Measurements from ENCODE around the gene ADAMTSL4. TPM values are rescaled to one million over a fixed set of nuclear protein-coding genes. Genes with fewer than 3 reads are reported as not detected.

ADAMTSL4 gene
- polyA plus RNA-seq, 3 donors: 12.8 to 17.9 (median 16.9) TPM

DNA sequence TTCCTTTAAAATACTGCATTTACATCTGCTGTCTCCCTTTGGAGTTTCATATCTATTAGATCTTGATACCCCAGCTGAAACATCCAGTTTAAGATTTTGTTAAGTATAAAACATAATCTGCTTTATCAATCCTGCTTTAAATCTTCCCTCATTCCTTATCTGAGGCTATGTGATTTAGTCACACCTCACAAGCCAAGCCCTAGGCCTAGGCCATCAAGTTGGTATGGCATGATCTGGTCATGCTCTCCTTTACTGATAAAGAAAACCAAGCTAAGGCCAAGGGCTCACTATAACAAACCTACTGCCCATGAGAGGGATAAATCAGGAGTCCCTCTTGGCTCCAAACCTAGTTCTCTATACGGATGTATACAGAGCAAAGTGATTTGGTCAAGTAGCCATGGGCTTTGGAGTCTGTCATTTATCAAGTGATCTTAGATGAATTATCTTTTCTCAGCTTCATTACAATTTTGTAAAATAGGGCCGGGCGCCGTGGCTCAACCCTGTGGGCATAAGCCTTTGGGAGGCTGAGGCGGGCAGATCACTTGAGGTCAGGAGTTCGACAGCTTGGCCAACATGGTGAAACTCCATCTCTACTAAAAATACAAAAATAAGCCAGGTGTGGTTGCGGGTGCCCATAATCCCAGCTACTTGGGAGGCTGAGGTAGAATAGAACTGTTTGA, 57.4 kb downstream of the ADAMTSL4 start:
- no peak for DNase-seq (ENCODE audit: extremely low read depth in 1 of 11, low read depth in 9 of 11, low spot score in 4 of 11)

DNA sequence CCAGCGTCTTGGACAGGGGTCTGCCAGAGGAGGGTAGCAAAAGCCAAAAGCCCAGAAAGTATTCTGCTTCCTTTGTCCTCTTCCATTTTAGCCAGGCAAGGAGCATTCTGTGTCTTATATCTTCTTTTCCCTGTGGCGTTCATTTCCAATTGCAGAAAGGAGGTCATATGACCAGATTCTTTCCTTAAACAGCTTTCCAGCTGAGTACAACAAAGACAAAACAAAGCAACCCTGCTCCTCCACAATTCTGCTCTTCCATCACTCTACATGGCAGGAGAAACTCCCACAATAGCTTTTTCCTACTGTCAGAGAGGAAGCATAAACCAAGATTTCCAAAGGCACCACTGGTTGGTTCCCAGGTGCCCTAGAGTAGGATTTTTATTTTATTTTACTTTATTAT, 60.5 kb downstream of the ADAMTSL4 start:
- no peak for DNase-seq (ENCODE audit: extremely low read depth in 1 of 11, low read depth in 9 of 11, low spot score in 4 of 11)

Other genes with a start within 250 kb of the ADAMTSL4 start
- gene PRPF3, start 227.9 kb upstream of the ADAMTSL4 start, polyA plus RNA-seq (ENCODE audit: insufficient read length in 3 of 3): 100 to 1,000 TPM in 1 of 3 donors, 10 to 100 TPM in 2; 65.4 to 120 (median 73.3) TPM
- 10 to 100 TPM; 50.0 to 53.6 (median 52.5) TPM for gene RPRD2, start 185.3 kb upstream of the ADAMTSL4 start, polyA plus RNA-seq (ENCODE audit: insufficient read length in 3 of 3)
- 10 to 100 TPM; 22.5 to 29.4 (median 23.1) TPM for gene TARS2, start 62.0 kb upstream of the ADAMTSL4 start, polyA plus RNA-seq (ENCODE audit: insufficient read length in 3 of 3)
- gene ECM1, start 41.3 kb upstream of the ADAMTSL4 start, polyA plus RNA-seq (ENCODE audit: insufficient read length in 3 of 3): 10 to 100 TPM; 10.2 to 14.4 (median 13.1) TPM
- under 1 TPM; 0.37 to 0.82 (median 0.81) TPM for gene FALEC, start 33.7 kb upstream of the ADAMTSL4 start, polyA plus RNA-seq (ENCODE audit: insufficient read length in 3 of 3)
- 100 to 1,000 TPM; 165 to 212 (median 189) TPM for gene MCL1, start 30.2 kb downstream of the ADAMTSL4 start, polyA plus RNA-seq (ENCODE audit: insufficient read length in 3 of 3)
- 100 to 1,000 TPM; 212 to 237 (median 227) TPM for gene ENSA, start 80.2 kb downstream of the ADAMTSL4 start, polyA plus RNA-seq (ENCODE audit: insufficient read length in 3 of 3)
- gene GOLPH3L, start 147.7 kb downstream of the ADAMTSL4 start, polyA plus RNA-seq (ENCODE audit: insufficient read length in 3 of 3): 10 to 100 TPM; 38.2 to 43.5 (median 42.1) TPM
- gene HORMAD1, start 171.5 kb downstream of the ADAMTSL4 start, polyA plus RNA-seq (ENCODE audit: insufficient read length in 3 of 3): not detected
- 10 to 100 TPM; 12.3 to 14.0 (median 13.5) TPM for gene CTSS, start 216.4 kb downstream of the ADAMTSL4 start, polyA plus RNA-seq (ENCODE audit: insufficient read length in 3 of 3)